Fibroblast of skin of left quadriceps (primary cell): ENCODE data around the gene TREX2.
A peak's percentile ranks its signal among the peaks of the same experiment; 100 is the strongest.

Experiments used
- DNase-seq, 2 experiments: peaks; one replicate each; pipeline ENCODE4 v3.0.0-alpha.2; 2013; ENCODE audit warnings: low read depth in 2 of 2

Gene TREX2

GRCh38 chrX:153456161-153456560 lies 10.3 kb upstream of the TREX2 start:
- DNase-seq: no peak

- DNase-seq: no peak
Measured at GRCh38 chrX:153455571-153455970, 9.7 kb upstream of the TREX2 start.

- DNase-seq: no peak
Measured at GRCh38 chrX:153454901-153455550, 9.2 kb upstream of the TREX2 start.

GRCh38 chrX:153450949-153451277 lies 5.1 kb upstream of the TREX2 start:
- no peak for DNase-seq

- DNase-seq: no peak
Measured at GRCh38 chrX:153450114-153450948, 4.5 kb upstream of the TREX2 start.

GRCh38 chrX:153449368-153450113 lies 3.7 kb upstream of the TREX2 start:
- DNase-seq: no peak

- DNase-seq: no peak
Measured at GRCh38 chrX:153448556-153449367, 2.9 kb upstream of the TREX2 start.

GRCh38 chrX:153447581-153447960 lies 1.7 kb upstream of the TREX2 start:
- DNase-seq: no peak

- DNase-seq: no peak
Measured at GRCh38 chrX:153446950-153447580, 1.2 kb upstream of the TREX2 start.

GRCh38 chrX:153446636-153446936 lies 730 bp upstream of the TREX2 start:
- no peak for DNase-seq

GRCh38 chrX:153445106-153445855 lies 575 bp downstream of the TREX2 start:
- no peak for DNase-seq

GRCh38 chrX:153444333-153445011 lies 1.4 kb downstream of the TREX2 start:
- no peak for DNase-seq

GRCh38 chrX:153443476-153444332 lies 2.2 kb downstream of the TREX2 start:
- DNase-seq: no peak

- no peak for DNase-seq
Measured at GRCh38 chrX:153442463-153442862, 3.4 kb downstream of the TREX2 start.

- DNase-seq: no peak
Measured at GRCh38 chrX:153441981-153442380, 3.9 kb downstream of the TREX2 start.

- no peak for DNase-seq
Measured at GRCh38 chrX:153441296-153441695, 4.6 kb downstream of the TREX2 start.

- DNase-seq: no peak
Measured at GRCh38 chrX:153440556-153441135, 5.2 kb downstream of the TREX2 start.

- no peak for DNase-seq
Measured at GRCh38 chrX:153439977-153440376, 5.9 kb downstream of the TREX2 start.

GRCh38 chrX:153438532-153438931 lies 7.3 kb downstream of the TREX2 start:
- DNase-seq: peak in 1 of 2 experiments; percentile 3
